Central memory CD8-positive, alpha-beta T cell (primary cell): ENCODE results near the gene SYTL2.

Experiments used
- ATAC-seq: fragments of 150-1000 bp; cut with Tn5 transposase; replicated peaks from 2 replicates; pipeline ENCODE4 v1.10.0; 2022; ENCODE audit warnings: mild to moderate bottlenecking, moderate FRiP score, moderate number of reproducible peaks; ENCODE audit not compliant: poor library complexity, severe bottlenecking; ENCODE audit errors: extremely low read depth
- DNase-seq, 2 donors: peaks; one replicate each; pipeline ENCODE4 v3.0.0; 2021; ENCODE audit warnings: low spot score in 2 of 2
- H3K27ac Mint-ChIP-seq: one replicate; pipeline ENCODE4 v1.8.0; 2022; ENCODE audit warnings: low read depth, mild to moderate bottlenecking, moderate library complexity, mixed read lengths
- H3K27me3 Mint-ChIP-seq: one replicate; pipeline ENCODE4 v1.8.0; 2022; ENCODE audit warnings: mixed read lengths
- H3K36me3 Mint-ChIP-seq: one replicate; pipeline ENCODE4 v1.8.0; 2022; ENCODE audit warnings: mild to moderate bottlenecking, moderate library complexity, mixed read lengths; ENCODE audit not compliant: insufficient read depth
- H3K4me1 Mint-ChIP-seq: one replicate; pipeline ENCODE4 v1.8.0; 2022; ENCODE audit warnings: mixed read lengths
- H3K4me3 Mint-ChIP-seq: one replicate; pipeline ENCODE4 v1.8.0; 2022; ENCODE audit warnings: mild to moderate bottlenecking, moderate library complexity, mixed read lengths
- H3K9me3 Mint-ChIP-seq: one replicate; pipeline ENCODE4 v1.8.0; 2022; ENCODE audit warnings: mixed read lengths

SYTL2 gene

DNA sequence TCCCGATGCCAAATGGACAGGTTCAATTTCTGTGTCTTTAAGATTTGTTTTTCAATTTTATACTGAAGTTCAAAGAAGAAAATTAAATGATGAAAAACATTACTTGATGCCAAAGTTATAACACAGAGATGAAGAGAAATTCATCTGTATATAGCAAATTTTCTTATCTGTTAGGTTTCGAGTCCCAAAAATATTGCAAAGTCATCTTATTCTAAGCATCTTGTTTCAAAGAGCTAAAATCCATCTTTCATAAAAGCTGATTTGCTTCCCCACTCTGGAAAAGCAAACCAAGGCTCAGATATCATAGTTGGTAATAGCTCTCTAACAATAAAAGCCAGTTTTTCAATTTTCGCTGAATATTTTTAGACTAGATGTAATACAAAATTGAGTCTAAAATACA is 106.0 kb downstream of the SYTL2 start:
- Mint-ChIP-seq H3K36me3 (peaks cover 9% of the 10 kb centered on the region), H3K9me3 (no peaks in the 10 kb centered on the region), H3K4me1 (peaks cover 9% of the 10 kb centered on the region), H3K27me3 (no peaks in the 10 kb centered on the region), H3K4me3 (no peak overlapping the region), H3K27ac (peak overlapping the region; percentile 19)
- ATAC-seq (no peak), DNase-seq (no peak)

DNA sequence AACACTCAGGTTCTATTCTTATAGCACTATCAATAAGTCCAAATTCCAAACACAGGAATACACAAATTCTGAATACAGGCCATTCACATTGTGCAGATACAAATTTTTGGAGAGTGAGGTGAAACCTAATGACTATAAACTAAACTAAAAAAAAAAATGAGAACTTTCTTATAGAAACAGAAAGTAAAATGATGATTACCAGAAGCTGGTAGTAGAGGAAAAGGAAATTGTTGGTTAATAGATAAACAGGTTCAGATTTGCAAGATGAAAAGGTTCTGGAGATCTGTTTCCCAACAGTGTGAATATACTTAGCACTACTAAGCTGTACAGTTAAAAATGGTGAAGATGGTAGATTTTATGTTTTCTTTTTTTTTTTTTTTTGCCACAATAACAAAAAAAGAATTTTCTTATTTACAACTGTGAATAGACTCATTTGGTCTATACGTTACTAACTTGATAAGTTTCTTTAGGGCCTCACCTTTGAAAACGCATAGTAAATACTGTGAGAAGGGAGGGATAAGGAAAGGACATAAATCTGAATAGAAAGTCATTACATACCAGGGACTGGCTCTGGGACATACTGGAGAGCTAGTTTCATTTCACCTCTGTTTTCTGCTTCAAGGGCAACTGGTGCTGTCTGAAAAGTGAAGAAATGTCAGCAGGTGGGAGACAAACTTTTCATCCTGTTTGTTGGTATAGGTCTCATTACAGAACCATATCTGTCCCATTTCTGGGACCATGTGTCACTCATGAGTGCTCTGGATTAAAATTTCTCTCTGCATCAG is 110.8 kb downstream of the SYTL2 start:
- Mint-ChIP-seq H3K36me3 (peaks cover 8% of the 10 kb centered on the region), H3K27ac (peak overlapping the region; percentile 80), H3K27me3 (no peaks in the 10 kb centered on the region), H3K4me1 (peaks cover 27% of the 10 kb centered on the region), H3K9me3 (no peaks in the 10 kb centered on the region), H3K4me3 (peak overlapping the region; percentile 51)
- DNase-seq, result no peak
- ATAC-seq, result peak; percentile 92

DNA sequence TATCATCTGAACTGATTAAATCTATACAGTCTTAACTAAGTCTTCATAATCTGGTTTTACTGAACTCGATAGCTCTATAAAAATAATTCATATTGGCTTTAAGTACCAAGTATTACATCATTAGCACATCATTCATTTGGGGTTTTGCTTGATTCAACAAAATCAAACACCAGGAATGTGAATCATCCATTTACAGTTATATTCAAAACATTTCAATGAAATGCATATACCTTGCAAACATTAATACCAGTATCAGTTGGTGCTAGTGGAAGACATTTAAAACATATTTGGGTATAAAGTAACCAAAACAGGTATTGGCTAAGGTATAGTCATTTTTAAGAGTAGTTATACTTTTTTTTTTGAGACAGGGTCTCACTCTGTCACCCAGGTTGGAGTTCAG is 112.7 kb downstream of the SYTL2 start:
- H3K4me1 Mint-ChIP-seq, result peaks cover 27% of the 10 kb centered on the region
- H3K27ac Mint-ChIP-seq, result peak overlapping the region; percentile 79
- H3K4me3 Mint-ChIP-seq, result no peak overlapping the region
- no peaks in the 10 kb centered on the region for H3K9me3 Mint-ChIP-seq
- peaks cover 8% of the 10 kb centered on the region for H3K36me3 Mint-ChIP-seq
- DNase-seq (no peak), ATAC-seq (no peak)
- H3K27me3 Mint-ChIP-seq, result no peaks in the 10 kb centered on the region

DNA sequence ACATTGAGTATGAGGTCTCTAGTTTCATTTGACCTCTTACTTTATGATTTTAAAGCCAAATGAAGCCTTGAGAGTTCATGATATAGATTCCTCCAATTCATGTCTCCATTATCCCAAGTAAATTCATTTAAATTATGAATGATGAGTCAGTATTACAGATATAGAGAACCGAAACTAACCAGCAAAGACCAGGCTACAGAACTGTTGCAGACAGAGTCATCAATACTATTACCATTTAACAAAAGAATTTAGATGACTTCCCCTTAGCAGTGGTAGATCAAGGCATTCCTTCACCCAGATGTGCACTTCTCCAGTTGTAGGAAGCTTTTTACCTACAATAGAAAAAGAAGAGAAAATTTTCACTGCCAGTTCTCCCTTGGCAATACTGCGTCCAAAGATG is 113.2 kb downstream of the SYTL2 start:
- ATAC-seq, result no peak
- Mint-ChIP-seq H3K4me1 (peaks cover 27% of the 10 kb centered on the region), H3K27me3 (no peaks in the 10 kb centered on the region), H3K4me3 (no peak overlapping the region), H3K36me3 (peaks cover 8% of the 10 kb centered on the region), H3K9me3 (no peaks in the 10 kb centered on the region), H3K27ac (peak overlapping the region; percentile 79)
- no peak for DNase-seq

DNA sequence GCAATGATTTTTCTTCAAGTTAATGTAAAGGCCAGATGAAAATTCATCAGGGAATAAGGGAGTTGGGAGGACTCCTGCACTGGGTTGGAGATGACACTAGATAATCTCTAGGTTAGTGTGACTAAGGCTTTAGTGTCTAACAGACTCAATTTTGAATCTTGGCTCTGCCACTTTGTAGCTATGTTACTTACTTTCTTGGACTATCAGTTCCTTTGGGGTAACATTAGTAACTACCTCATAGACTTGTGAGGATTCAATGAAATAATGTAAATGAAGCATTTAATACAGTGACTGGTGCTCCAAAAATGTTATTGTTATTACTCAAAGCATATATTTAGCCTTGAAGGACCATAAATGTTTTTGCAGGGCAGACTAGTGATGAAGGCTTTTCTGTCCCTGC is 115.4 kb downstream of the SYTL2 start:
- H3K4me1 Mint-ChIP-seq, result peaks cover 24% of the 10 kb centered on the region
- H3K9me3 Mint-ChIP-seq, result no peaks in the 10 kb centered on the region
- H3K27me3 Mint-ChIP-seq, result no peaks in the 10 kb centered on the region
- DNase-seq, result no peak
- H3K36me3 Mint-ChIP-seq, result peaks cover 7% of the 10 kb centered on the region
- no peak overlapping the region for H3K4me3 Mint-ChIP-seq
- no peak overlapping the region for H3K27ac Mint-ChIP-seq
- no peak for ATAC-seq

DNA sequence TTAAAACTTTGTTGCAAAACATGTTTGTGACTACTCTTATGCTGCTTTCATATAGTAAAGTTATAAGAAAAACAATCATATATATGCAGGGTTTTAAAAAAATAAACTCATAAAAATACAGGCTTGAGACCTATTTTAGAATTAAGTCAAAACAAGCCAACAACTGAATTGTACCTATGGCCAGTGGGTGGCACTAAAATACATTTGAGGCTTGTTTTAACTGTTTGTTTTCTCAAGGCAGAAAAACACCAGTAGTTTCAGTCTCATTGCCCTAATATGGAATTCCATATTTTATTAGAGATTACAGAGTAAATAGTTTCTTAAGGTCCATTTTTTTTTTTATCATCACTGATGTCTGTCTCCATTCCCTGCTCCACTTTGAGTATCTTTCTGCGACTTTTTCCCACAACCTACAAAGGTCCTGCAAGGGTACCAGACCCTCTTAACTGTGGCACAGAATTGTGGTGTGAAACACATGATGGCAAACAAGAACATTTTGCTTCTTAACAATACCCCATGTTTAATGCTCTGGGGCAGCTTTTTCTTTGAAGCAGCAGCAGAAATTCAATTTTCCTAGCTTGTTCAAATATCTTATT is 116.5 kb downstream of the SYTL2 start:
- no peak for ATAC-seq
- no peaks in the 10 kb centered on the region for H3K9me3 Mint-ChIP-seq

GRCh38 chr11:85685820-85686459 is 125.0 kb downstream of the SYTL2 start, which contains the start of gene CCDC89:
Gene CCDC89 (minus strand): TSS chr11:85686195. CDS start chr11:85686130, 65 bp downstream.
- no peak for ATAC-seq
- H3K27me3 Mint-ChIP-seq, result no peaks in the 10 kb centered on the region
- peaks cover 22% of the 10 kb centered on the region for H3K4me1 Mint-ChIP-seq
- no peaks in the 10 kb centered on the region for H3K9me3 Mint-ChIP-seq
- peak within 1 kb of the TSS; percentile 22 for H3K4me3 Mint-ChIP-seq
- peaks cover 9% of the 10 kb centered on the region for H3K36me3 Mint-ChIP-seq
- no peak for DNase-seq
- no peak within 1 kb of the TSS for H3K27ac Mint-ChIP-seq

More for the DNA sequence above, 116.5 kb downstream of the SYTL2 start:
- no peaks in the 10 kb centered on the region for H3K27me3 Mint-ChIP-seq
- DNase-seq, result no peak
- H3K27ac Mint-ChIP-seq, result no peak overlapping the region
- peaks cover 13% of the 10 kb centered on the region for H3K4me1 Mint-ChIP-seq
- H3K36me3 Mint-ChIP-seq, result peaks cover 9% of the 10 kb centered on the region
- no peak overlapping the region for H3K4me3 Mint-ChIP-seq

DNA sequence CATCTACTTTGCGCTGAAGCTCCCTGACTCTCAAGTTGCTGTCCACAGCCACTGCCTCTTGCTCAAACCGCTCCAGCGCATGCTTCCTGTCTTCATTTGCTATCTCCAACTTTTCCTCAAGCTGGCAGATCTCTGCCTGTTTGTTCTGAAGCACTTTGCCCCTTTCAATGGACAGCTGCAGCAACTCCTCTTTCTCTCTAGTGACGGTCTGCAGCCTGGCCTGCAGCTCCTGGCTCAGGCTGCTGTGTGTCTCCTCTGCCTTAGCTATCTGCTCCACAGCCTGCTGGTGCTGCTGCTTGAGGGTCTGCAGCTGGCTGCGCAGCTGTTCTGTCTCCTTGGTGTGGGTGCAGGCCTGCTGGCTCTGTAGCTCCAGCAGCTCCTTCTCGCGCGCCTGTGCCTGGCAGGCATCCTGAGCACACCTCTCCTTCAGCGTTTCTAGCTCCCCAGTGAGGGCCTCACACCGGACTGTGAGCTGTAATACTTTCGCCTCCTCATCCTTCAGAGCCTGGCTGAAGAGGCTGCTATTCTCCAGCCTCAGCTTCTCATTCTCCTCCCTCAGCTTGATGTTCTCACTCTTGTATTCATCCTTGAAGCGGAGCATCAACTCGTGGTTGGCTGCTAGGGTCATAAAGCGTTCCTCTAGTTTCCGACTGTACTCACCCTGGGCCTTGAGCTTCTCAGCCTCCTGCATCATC is 125.7 kb downstream of the SYTL2 start:
- no peaks in the 10 kb centered on the region for H3K9me3 Mint-ChIP-seq
- no peak overlapping the region for H3K27ac Mint-ChIP-seq

DNA sequence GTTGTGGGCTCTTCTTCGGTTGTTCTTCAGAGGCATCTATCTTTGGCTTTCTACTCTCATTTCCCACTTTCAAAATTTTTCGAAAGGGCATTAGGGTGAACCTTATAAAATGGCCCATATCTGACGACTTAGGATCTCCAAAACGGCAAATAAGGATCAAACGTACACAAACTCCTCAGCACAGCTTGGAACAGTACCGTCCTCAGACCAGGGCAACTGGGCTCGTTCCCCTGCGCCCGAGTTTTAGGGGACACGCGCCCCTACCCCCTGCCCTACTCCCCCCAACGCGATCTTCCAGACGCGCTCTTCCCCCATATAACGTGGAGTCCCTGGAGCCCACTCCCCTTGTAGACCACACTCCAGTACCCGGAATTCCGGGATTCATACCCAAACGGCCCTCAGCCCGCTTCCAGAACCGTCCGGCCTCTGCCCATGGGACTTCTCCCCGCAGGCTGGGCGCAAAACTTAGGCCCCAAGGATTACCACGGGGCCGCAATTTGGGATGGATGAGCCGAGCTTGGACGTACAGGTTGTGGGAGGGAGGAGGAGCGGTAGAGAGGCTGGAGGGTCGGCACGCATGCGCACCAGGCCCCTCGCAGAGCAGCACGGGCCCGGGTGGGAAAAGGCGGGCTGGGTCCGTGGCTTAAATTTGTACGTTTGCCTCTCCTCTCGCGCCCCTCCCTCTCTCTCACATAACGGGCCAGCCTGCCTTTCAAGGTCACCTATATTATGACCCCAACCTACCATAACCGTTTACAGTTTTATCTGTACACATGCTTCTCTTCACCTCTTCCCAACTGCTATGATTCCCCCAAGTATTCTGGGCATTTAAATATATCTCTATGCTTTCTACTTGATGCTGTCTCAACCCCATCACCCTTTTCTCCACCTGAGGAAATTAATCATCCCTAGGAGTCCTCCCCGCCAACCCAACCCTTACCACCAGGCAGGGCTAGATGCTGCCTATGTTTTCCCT is 128.3 kb downstream of the SYTL2 start:
- no peaks in the 10 kb centered on the region for H3K9me3 Mint-ChIP-seq
- peaks cover 3% of the 10 kb centered on the region for H3K36me3 Mint-ChIP-seq
- H3K4me1 Mint-ChIP-seq, result peaks cover 22% of the 10 kb centered on the region
- H3K27me3 Mint-ChIP-seq, result no peaks in the 10 kb centered on the region
- ATAC-seq (peak; percentile 75), DNase-seq (peak in 1 of 2 donors; percentile 29)
- H3K4me3 Mint-ChIP-seq, result peak overlapping the region; percentile 80
- H3K27ac Mint-ChIP-seq, result peak overlapping the region; percentile 12

More for the DNA sequence above, 125.7 kb downstream of the SYTL2 start:
- Mint-ChIP-seq H3K27me3 (no peaks in the 10 kb centered on the region), H3K4me3 (peak overlapping the region; percentile 22), H3K4me1 (peaks cover 22% of the 10 kb centered on the region), H3K36me3 (peaks cover 7% of the 10 kb centered on the region)
- ATAC-seq (no peak), DNase-seq (no peak)

GRCh38 chr11:85680897-85681296 is 130.0 kb downstream of the SYTL2 start:
- no peak overlapping the region for H3K27ac Mint-ChIP-seq
- ATAC-seq (no peak), DNase-seq (no peak)
- no peaks in the 10 kb centered on the region for H3K27me3 Mint-ChIP-seq
- H3K36me3 Mint-ChIP-seq, result peaks cover 3% of the 10 kb centered on the region
- H3K9me3 Mint-ChIP-seq, result no peaks in the 10 kb centered on the region
- no peak overlapping the region for H3K4me3 Mint-ChIP-seq
- peaks cover 22% of the 10 kb centered on the region for H3K4me1 Mint-ChIP-seq

DNA sequence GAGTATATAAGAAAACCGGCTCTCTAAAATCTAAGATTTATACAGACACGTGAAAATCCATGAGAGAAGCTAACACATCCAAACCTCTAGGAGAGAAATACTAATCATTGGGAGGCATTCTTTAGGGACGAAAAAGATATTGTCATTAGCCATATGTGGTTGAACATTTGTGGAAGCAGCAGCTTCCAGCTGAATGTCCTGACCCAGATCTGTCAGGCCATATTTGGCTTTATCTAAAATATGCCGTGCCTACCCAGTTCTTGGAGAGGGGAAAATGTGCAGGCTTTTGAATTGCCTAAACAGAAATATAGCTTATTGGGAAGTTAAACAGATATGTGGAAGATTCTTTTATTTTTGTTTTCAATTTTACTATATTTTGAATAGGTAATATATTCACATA is 131.4 kb downstream of the SYTL2 start:
- Mint-ChIP-seq H3K36me3 (peaks cover 2% of the 10 kb centered on the region), H3K27me3 (no peaks in the 10 kb centered on the region), H3K9me3 (no peaks in the 10 kb centered on the region), H3K27ac (no peak overlapping the region), H3K4me3 (no peak overlapping the region), H3K4me1 (peaks cover 22% of the 10 kb centered on the region)
- DNase-seq (no peak), ATAC-seq (no peak)
